ENCODE data around the gene ACOX1.

ACOX1 gene

GRCh38 chr17:76007131-76007849 lies 28.3 kb upstream of the ACOX1 start:
- H3K27ac ChIP-seq (ENCODE audit: low read length) = no peak overlapping the region
- no peak overlapping the region for H3K4me3 ChIP-seq (ENCODE audit: low read length)
- no peaks in the 10 kb centered on the region for H3K9me2 ChIP-seq (replicated peaks; ENCODE audit: insufficient read depth, low read length)
- no peaks in the 10 kb centered on the region for H3K79me2 ChIP-seq (ENCODE audit: low read length)
- H3K9me3 ChIP-seq (replicated peaks; ENCODE audit: insufficient read depth, low read length) = no peaks in the 10 kb centered on the region
- DNase-seq = no peak
- no peaks in the 10 kb centered on the region for H3K36me3 ChIP-seq (replicated peaks; ENCODE audit: insufficient read depth, low read length)
- H3K4me1 ChIP-seq (ENCODE audit: low read length) = no peaks in the 10 kb centered on the region
- H3K4me2 ChIP-seq (ENCODE audit: low read depth, low read length) = no peak overlapping the region
- H4K20me1 ChIP-seq (ENCODE audit: insufficient read depth, low read length) = no peaks in the 10 kb centered on the region
- no peaks in the 10 kb centered on the region for H3F3A ChIP-seq (ENCODE audit: insufficient read depth, low read length)
- no peak overlapping the region for H2AFZ ChIP-seq (ENCODE audit: low read length)
- no peak overlapping the region for H3K9ac ChIP-seq (ENCODE audit: low read length)
- peaks cover 29% of the 10 kb centered on the region for H3K27me3 ChIP-seq (replicated peaks; ENCODE audit: insufficient read depth, low read length)
- TF ChIP-seq EZH2 (optimal IDR thresholded peaks at IDR 0.05; ENCODE audit: low read depth, low read length) (no peak), CTCF (IDR thresholded peaks at IDR 0.05; ENCODE audit: low read length) (no peak), EZH2phosphoT487 (IDR thresholded peaks at IDR 0.05; ENCODE audit: low read length) (no peak)

GRCh38 chr17:76005263-76006149 lies 26.5 kb upstream of the ACOX1 start:
- Histone ChIP-seq H3K9ac (ENCODE audit: low read length) (no peak overlapping the region), H3K79me2 (ENCODE audit: low read length) (no peaks in the 10 kb centered on the region), H3K4me2 (ENCODE audit: low read depth, low read length) (no peak overlapping the region), H3K27ac (ENCODE audit: low read length) (no peak overlapping the region), H2AFZ (ENCODE audit: low read length) (no peak overlapping the region), H3K9me2 (replicated peaks; ENCODE audit: insufficient read depth, low read length) (no peaks in the 10 kb centered on the region), H3K27me3 (replicated peaks; ENCODE audit: insufficient read depth, low read length) (peaks cover 21% of the 10 kb centered on the region), H3K36me3 (replicated peaks; ENCODE audit: insufficient read depth, low read length) (no peaks in the 10 kb centered on the region), H4K20me1 (ENCODE audit: insufficient read depth, low read length) (no peaks in the 10 kb centered on the region), H3F3A (ENCODE audit: insufficient read depth, low read length) (no peaks in the 10 kb centered on the region), H3K4me1 (ENCODE audit: low read length) (no peaks in the 10 kb centered on the region), H3K9me3 (replicated peaks; ENCODE audit: insufficient read depth, low read length) (no peaks in the 10 kb centered on the region), H3K4me3 (ENCODE audit: low read length) (no peak overlapping the region)
- TF ChIP-seq EZH2phosphoT487 (IDR thresholded peaks at IDR 0.05; ENCODE audit: low read length) (no peak), CTCF (IDR thresholded peaks at IDR 0.05; ENCODE audit: low read length) (peak; percentile 76)
- DNase-seq = peak; percentile 73

GRCh38 chr17:76004750-76005262 lies 25.8 kb upstream of the ACOX1 start:
- Histone ChIP-seq H3K4me1 (ENCODE audit: low read length) (no peaks in the 10 kb centered on the region), H3K9me3 (replicated peaks; ENCODE audit: insufficient read depth, low read length) (no peaks in the 10 kb centered on the region), H2AFZ (ENCODE audit: low read length) (no peak overlapping the region), H3F3A (ENCODE audit: insufficient read depth, low read length) (no peaks in the 10 kb centered on the region), H3K27me3 (replicated peaks; ENCODE audit: insufficient read depth, low read length) (peaks cover 14% of the 10 kb centered on the region), H3K27ac (ENCODE audit: low read length) (no peak overlapping the region), H3K36me3 (replicated peaks; ENCODE audit: insufficient read depth, low read length) (no peaks in the 10 kb centered on the region), H4K20me1 (ENCODE audit: insufficient read depth, low read length) (no peaks in the 10 kb centered on the region), H3K9me2 (replicated peaks; ENCODE audit: insufficient read depth, low read length) (no peaks in the 10 kb centered on the region), H3K9ac (ENCODE audit: low read length) (no peak overlapping the region), H3K4me3 (ENCODE audit: low read length) (no peak overlapping the region), H3K4me2 (ENCODE audit: low read depth, low read length) (no peak overlapping the region), H3K79me2 (ENCODE audit: low read length) (no peaks in the 10 kb centered on the region)
- no peak for DNase-seq
- TF ChIP-seq EZH2phosphoT487 (IDR thresholded peaks at IDR 0.05; ENCODE audit: low read length) (no peak), CTCF (IDR thresholded peaks at IDR 0.05; ENCODE audit: low read length) (no peak), EZH2 (optimal IDR thresholded peaks at IDR 0.05; ENCODE audit: low read depth, low read length) (no peak)

All from MM.1S (cell line).